ENCODE results near the gene CLNK. TPM values are rescaled to one million over a fixed set of nuclear protein-coding genes. Genes with fewer than 3 reads are reported as not detected.

The CLNK gene
- polyA plus RNA-seq, 1 of the 3 experiments (the other 2 are of a cell fraction), result not detected

DNA sequence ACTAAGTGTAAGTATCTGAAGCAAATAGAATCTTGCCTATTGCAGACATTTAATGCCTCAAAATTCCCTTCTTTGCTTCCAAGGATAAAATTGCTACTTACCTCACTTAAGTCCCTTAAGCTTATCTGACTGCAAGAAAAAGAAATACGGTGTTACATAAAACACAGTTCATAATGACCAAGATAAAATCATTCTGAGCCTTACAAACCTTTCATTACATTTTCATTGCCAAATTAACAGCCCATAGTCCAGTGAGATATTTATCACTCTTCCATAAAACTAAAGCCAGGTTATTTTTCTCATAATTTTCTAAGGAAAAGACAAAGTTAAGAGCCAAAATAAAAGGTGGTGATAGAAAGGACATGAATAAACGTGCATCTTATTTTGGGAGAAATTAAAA is 152.4 kb downstream of the CLNK start:
- Histone ChIP-seq H4K20me1 (ENCODE audit: insufficient read depth) (no peaks in the 10 kb centered on the region), H3K9me2 (no peaks in the 10 kb centered on the region), H3K79me2 (ENCODE audit: insufficient read depth) (no peaks in the 10 kb centered on the region), H3K4me3 (ENCODE audit: low read depth in 2 of 2, low read length in 1 of 2) (no peak overlapping the region), H3K36me3 (replicated peaks in 1 of 2; ENCODE audit: control insufficient read depth in 1 of 2, insufficient read depth in 2 of 2, low read length in 1 of 2) (no peaks in the 10 kb centered on the region), H3K4me2 (no peak overlapping the region), H2AFZ (ENCODE audit: low read depth) (no peak overlapping the region), H3K27me3 (ENCODE audit: insufficient read depth) (no peaks in the 10 kb centered on the region; the same call in 1 of the 2 replicates), H3F3A (replicated peaks; ENCODE audit: insufficient read depth) (no peaks in the 10 kb centered on the region), H3K9ac (no peak overlapping the region), H3K9me3 (no peaks in the 10 kb centered on the region), H3K4me1 (ENCODE audit: control insufficient read depth in 1 of 2, insufficient read depth in 2 of 2, low read depth in 1 of 2, low read length in 1 of 2) (no peaks in the 10 kb centered on the region), H3K27ac (ENCODE audit: low read depth in 2 of 2, low read length in 1 of 2) (no peak overlapping the region)
- 2% methylated on average over 2 of the region's 2 CpGs for WGBS (ENCODE audit: low lambda C conversion rate)
- no peak for TF ChIP-seq GATA2 (CRISPR knock-in tag; IDR thresholded peaks at IDR 0.05)
- no peak for TF ChIP-seq FOXM1 (IDR thresholded peaks at IDR 0.05; ENCODE audit: low read depth)
- TF ChIP-seq, protein P1, sequence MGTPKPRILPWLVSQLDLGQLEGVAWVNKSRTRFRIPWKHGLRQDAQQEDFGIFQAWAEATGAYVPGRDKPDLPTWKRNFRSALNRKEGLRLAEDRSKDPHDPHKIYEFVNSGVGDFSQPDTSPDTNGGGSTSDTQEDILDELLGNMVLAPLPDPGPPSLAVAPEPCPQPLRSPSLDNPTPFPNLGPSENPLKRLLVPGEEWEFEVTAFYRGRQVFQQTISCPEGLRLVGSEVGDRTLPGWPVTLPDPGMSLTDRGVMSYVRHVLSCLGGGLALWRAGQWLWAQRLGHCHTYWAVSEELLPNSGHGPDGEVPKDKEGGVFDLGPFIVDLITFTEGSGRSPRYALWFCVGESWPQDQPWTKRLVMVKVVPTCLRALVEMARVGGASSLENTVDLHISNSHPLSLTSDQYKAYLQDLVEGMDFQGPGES (IDR thresholded peaks at IDR 0.05; ENCODE audit: low read depth, low read length), result no peak
- no peak for TF ChIP-seq SIN3A (IDR thresholded peaks at IDR 0.05; ENCODE audit: borderline replicate concordance, low read depth, low read length)
- no peak for TF ChIP-seq CHD2 (IDR thresholded peaks at IDR 0.05; ENCODE audit: low read length, partially characterized antibody)
- no peak for TF ChIP-seq EP300 (IDR thresholded peaks at IDR 0.05; ENCODE audit: borderline replicate concordance in 1 of 2, low read depth in 1 of 2, low read length in 1 of 2)
- TF ChIP-seq SMC3 (IDR thresholded peaks at IDR 0.05; ENCODE audit: low read depth, low read length), result no peak
- TF ChIP-seq TAF1 (IDR thresholded peaks at IDR 0.05; ENCODE audit: borderline replicate concordance, low read depth, low read length), result no peak
- TF ChIP-seq, protein P2, sequence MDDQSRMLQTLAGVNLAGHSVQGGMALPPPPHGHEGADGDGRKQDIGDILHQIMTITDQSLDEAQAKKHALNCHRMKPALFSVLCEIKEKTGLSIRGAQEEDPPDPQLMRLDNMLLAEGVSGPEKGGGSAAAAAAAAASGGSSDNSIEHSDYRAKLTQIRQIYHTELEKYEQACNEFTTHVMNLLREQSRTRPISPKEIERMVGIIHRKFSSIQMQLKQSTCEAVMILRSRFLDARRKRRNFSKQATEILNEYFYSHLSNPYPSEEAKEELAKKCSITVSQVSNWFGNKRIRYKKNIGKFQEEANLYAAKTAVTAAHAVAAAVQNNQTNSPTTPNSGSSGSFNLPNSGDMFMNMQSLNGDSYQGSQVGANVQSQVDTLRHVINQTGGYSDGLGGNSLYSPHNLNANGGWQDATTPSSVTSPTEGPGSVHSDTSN (IDR thresholded peaks at IDR 0.05), result no peak
- TF ChIP-seq, protein P3, sequence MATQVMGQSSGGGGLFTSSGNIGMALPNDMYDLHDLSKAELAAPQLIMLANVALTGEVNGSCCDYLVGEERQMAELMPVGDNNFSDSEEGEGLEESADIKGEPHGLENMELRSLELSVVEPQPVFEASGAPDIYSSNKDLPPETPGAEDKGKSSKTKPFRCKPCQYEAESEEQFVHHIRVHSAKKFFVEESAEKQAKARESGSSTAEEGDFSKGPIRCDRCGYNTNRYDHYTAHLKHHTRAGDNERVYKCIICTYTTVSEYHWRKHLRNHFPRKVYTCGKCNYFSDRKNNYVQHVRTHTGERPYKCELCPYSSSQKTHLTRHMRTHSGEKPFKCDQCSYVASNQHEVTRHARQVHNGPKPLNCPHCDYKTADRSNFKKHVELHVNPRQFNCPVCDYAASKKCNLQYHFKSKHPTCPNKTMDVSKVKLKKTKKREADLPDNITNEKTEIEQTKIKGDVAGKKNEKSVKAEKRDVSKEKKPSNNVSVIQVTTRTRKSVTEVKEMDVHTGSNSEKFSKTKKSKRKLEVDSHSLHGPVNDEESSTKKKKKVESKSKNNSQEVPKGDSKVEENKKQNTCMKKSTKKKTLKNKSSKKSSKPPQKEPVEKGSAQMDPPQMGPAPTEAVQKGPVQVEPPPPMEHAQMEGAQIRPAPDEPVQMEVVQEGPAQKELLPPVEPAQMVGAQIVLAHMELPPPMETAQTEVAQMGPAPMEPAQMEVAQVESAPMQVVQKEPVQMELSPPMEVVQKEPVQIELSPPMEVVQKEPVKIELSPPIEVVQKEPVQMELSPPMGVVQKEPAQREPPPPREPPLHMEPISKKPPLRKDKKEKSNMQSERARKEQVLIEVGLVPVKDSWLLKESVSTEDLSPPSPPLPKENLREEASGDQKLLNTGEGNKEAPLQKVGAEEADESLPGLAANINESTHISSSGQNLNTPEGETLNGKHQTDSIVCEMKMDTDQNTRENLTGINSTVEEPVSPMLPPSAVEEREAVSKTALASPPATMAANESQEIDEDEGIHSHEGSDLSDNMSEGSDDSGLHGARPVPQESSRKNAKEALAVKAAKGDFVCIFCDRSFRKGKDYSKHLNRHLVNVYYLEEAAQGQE (IDR thresholded peaks at IDR 0.05; ENCODE audit: low read depth, low read length), result no peak
- no peak for TF ChIP-seq EZH2phosphoT487 (IDR thresholded peaks at IDR 0.05; ENCODE audit: borderline replicate concordance, low read depth)
- TF ChIP-seq RCOR1 (IDR thresholded peaks at IDR 0.05; ENCODE audit: low read length), result no peak
- TF ChIP-seq RXRA (IDR thresholded peaks at IDR 0.05; ENCODE audit: borderline replicate concordance, low read depth), result no peak
- no peak for TF ChIP-seq RFX5 (IDR thresholded peaks at IDR 0.05; ENCODE audit: low read length)
- TF ChIP-seq NRF1 (IDR thresholded peaks at IDR 0.05; ENCODE audit: low read depth, low read length), result no peak
- no peak for TF ChIP-seq JUND (IDR thresholded peaks at IDR 0.05)
- ChIA-PET POLR2A (no interaction called here), CTCF (no interaction called here)
- DNase-seq, result no peak
